MM.1S (cell line): ENCODE measurements around the gene ATG10.
"Not testable (repeated sequence)": the region's sequence is repeated elsewhere in the genome, so short reads cannot be mapped to it uniquely, and the experiment has no call there.

ENCODE experiments used
- DNase-seq: peaks from one replicate; pipeline ENCODE4 v3.0.0-alpha.2; 2015
- H2AFZ ChIP-seq: fragments of 300-600 bp; sonication (generic); 2 replicates; pipeline ENCODE4 v1.6.0; 2016; ENCODE audit warnings: antibody characterized with exemption, low read length
- H3F3A ChIP-seq: fragments of 300-600 bp; sonication (generic); 2 replicates; pipeline ENCODE4 v1.6.1; 2016; ENCODE audit warnings: mild to moderate bottlenecking, antibody characterized with exemption, low read length, moderate library complexity, mixed read lengths; ENCODE audit not compliant: insufficient read depth
- H3K27ac ChIP-seq: fragments of 300-600 bp; sonication (generic); 2 replicates; pipeline ENCODE4 v1.5.1; 2016; ENCODE audit warnings: mild to moderate bottlenecking, low read length
- H3K27me3 ChIP-seq: fragments of 300-600 bp; sonication (generic); replicated peaks from 2 replicates; pipeline ENCODE4 v1.6.0; 2016; ENCODE audit warnings: low read length; ENCODE audit not compliant: insufficient read depth
- H3K36me3 ChIP-seq: fragments of 300-600 bp; sonication (generic); replicated peaks from 2 replicates; pipeline ENCODE4 v1.6.1; 2016; ENCODE audit warnings: mild to moderate bottlenecking, low read length, mixed read lengths; ENCODE audit not compliant: insufficient read depth
- H3K4me1 ChIP-seq: fragments of 300-600 bp; sonication (generic); 2 replicates; pipeline ENCODE4 v1.6.1; 2016; ENCODE audit warnings: low read length, mixed read lengths
- H3K4me2 ChIP-seq: fragments of 300-600 bp; sonication (generic); 2 replicates; pipeline ENCODE4 v1.6.0; 2016; ENCODE audit warnings: low read depth, low read length
- H3K4me3 ChIP-seq: fragments of 300-600 bp; sonication (generic); 2 replicates; pipeline ENCODE4 v1.5.1; 2016; ENCODE audit warnings: low read length, mixed read lengths
- H3K79me2 ChIP-seq: fragments of 300-600 bp; sonication (generic); 2 replicates; pipeline ENCODE4 v1.6.1; 2016; ENCODE audit warnings: mixed run types, low read length, mixed read lengths
- H3K9ac ChIP-seq: fragments of 300-600 bp; sonication (generic); 2 replicates; pipeline ENCODE4 v1.6.1; 2016; ENCODE audit warnings: low read length, mixed read lengths
- H3K9me2 ChIP-seq: fragments of 300-600 bp; sonication (generic); replicated peaks from 2 replicates; pipeline ENCODE4 v1.6.1; 2016; ENCODE audit warnings: mild to moderate bottlenecking, low read length, mixed read lengths; ENCODE audit not compliant: insufficient read depth
- H3K9me3 ChIP-seq: fragments of 300-600 bp; sonication (generic); replicated peaks from 2 replicates; pipeline ENCODE4 v1.6.1; 2016; ENCODE audit warnings: mild to moderate bottlenecking, low read length, mixed read lengths; ENCODE audit not compliant: insufficient read depth
- H4K20me1 ChIP-seq: fragments of 300-600 bp; sonication (generic); 2 replicates; pipeline ENCODE4 v1.6.1; 2016; ENCODE audit warnings: mild to moderate bottlenecking, low read length, moderate library complexity, mixed read lengths; ENCODE audit not compliant: insufficient read depth
- EZH2 ChIP-seq: fragments of 300-600 bp; sonication (generic); optimal IDR thresholded peaks from 2 replicates; pipeline ENCODE3; 2017; ENCODE audit warnings: low read depth, mild to moderate bottlenecking, antibody characterized with exemption, low read length, mixed read lengths
- EZH2phosphoT487 ChIP-seq: fragments of 300-600 bp; sonication (generic); IDR thresholded peaks from 2 replicates; pipeline ENCODE4 v1.6.1; 2018; ENCODE audit warnings: antibody characterized with exemption, low read length
- TF ChIP-seq, protein P1 (sequence below): fragments of 300-600 bp; sonication (generic); IDR thresholded peaks from 2 replicates; pipeline ENCODE4 v1.5.1; 2016; ENCODE audit warnings: antibody characterized with exemption, low read length, mixed read lengths

The ATG10 gene

DNA sequence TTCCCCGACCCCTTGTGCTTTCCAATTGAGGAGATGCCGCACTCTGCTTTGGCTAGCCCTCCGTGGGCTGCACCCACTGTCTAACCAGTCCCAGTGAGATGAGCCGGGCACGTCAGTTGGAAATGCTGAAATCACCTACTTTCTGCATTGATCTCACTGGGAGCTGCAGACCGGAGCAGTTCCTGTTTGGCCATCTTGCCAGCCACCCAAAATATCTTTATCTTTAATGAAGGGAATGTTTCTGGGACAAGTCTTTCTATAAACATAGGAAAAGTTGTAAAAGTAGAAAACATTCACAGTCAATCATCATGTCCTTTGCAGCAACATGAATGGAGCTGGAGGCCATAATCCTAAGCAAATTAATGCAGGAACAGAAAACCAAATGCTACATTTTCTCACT lies 158.8 kb downstream of the ATG10 start:
- Histone ChIP-seq H3K27ac (no peak overlapping the region), H3K36me3 (no peaks in the 10 kb centered on the region), H3K79me2 (no peaks in the 10 kb centered on the region), H3K4me3 (no peak overlapping the region), H4K20me1 (no peaks in the 10 kb centered on the region), H3K4me1 (no peaks in the 10 kb centered on the region), H3K27me3 (no peaks in the 10 kb centered on the region), H3K4me2 (no peak overlapping the region), H3K9me2 (no peaks in the 10 kb centered on the region), H2AFZ (no peak overlapping the region), H3F3A (no peaks in the 10 kb centered on the region), H3K9me3 (no peaks in the 10 kb centered on the region), H3K9ac (no peak overlapping the region)
- TF ChIP-seq EZH2 (no peak), EZH2phosphoT487 (no peak)
- DNase-seq: no peak

DNA sequence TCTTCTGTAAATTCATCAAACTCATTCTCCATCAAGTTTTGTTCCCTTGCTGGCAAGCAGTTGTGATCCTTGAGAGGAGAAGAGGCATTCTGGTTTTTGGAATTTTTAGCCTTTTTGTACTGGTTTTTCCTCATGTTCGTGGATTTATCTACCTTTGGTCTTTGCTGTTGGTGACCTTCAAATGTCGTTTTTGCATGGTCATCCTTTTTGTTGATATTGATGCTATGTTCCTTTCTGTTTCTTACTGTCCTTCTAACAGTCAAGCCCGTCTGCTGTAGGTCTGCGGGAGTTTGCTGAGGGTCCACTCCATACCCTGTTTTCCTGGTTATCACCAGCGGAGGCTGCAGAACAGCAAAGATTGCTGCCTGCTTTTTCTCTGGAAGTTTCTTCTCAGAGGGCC lies 165.4 kb downstream of the ATG10 start:
- Histone ChIP-seq H3F3A (no peaks in the 10 kb centered on the region), H3K36me3 (no peaks in the 10 kb centered on the region), H3K4me1 (no peaks in the 10 kb centered on the region), H3K9ac (no peak overlapping the region), H3K4me2 (no peak overlapping the region), H3K27me3 (no peaks in the 10 kb centered on the region), H3K9me3 (no peaks in the 10 kb centered on the region), H4K20me1 (no peaks in the 10 kb centered on the region), H3K9me2 (no peaks in the 10 kb centered on the region), H3K27ac (no peak overlapping the region), H3K4me3 (no peak overlapping the region), H3K79me2 (no peaks in the 10 kb centered on the region), H2AFZ (no peak overlapping the region)
- TF ChIP-seq EZH2 (no peak), EZH2phosphoT487 (no peak)
- TF ChIP-seq, protein P1, sequence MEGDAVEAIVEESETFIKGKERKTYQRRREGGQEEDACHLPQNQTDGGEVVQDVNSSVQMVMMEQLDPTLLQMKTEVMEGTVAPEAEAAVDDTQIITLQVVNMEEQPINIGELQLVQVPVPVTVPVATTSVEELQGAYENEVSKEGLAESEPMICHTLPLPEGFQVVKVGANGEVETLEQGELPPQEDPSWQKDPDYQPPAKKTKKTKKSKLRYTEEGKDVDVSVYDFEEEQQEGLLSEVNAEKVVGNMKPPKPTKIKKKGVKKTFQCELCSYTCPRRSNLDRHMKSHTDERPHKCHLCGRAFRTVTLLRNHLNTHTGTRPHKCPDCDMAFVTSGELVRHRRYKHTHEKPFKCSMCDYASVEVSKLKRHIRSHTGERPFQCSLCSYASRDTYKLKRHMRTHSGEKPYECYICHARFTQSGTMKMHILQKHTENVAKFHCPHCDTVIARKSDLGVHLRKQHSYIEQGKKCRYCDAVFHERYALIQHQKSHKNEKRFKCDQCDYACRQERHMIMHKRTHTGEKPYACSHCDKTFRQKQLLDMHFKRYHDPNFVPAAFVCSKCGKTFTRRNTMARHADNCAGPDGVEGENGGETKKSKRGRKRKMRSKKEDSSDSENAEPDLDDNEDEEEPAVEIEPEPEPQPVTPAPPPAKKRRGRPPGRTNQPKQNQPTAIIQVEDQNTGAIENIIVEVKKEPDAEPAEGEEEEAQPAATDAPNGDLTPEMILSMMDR: no peak
- DNase-seq: no peak

- H3K27ac ChIP-seq, DNase-seq, H3K36me3 ChIP-seq, H3F3A ChIP-seq, H3K9me2 ChIP-seq, H3K4me3 ChIP-seq, H4K20me1 ChIP-seq, H3K9ac ChIP-seq, H3K27me3 ChIP-seq, H3K4me2 ChIP-seq, H3K79me2 ChIP-seq, H3K9me3 ChIP-seq, H2AFZ ChIP-seq, H3K4me1 ChIP-seq: not testable (repeated sequence)
Measured at GRCh38 chr5:82139837-82140236, 168.0 kb downstream of the ATG10 start.

DNA sequence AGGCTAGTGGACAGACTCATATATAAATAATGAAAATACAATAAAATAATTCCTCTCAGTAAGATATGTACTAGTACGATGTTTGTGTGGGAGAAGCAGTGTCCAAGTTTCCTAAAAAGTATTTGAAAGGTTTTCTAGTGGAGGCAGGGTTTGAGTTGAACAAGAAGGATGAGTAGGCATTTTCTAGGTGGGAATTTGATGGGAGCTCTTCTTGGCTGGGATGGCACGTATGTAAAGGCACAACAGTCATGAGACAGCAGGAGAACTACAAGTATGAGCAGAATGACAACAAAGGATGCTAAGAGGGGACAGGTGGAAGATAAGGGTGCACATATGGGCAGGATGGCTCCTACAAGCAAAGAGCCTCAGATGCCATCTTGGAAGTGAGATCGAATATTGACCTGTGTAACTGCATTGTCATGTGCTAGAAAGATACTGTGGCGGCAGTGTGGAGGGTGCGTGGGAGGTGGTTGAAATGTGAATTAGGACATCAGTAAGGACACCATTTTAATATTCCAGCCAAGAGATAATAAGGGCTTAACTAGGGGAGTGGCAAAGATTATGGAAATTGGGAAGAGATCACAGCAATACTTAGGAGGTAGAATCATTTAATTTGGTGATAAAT lies 170.5 kb downstream of the ATG10 start:
- Histone ChIP-seq H3K9me2 (no peaks in the 10 kb centered on the region), H2AFZ (no peak overlapping the region), H3K9ac (no peak overlapping the region), H3K4me2 (no peak overlapping the region), H3K36me3 (no peaks in the 10 kb centered on the region), H3K27me3 (no peaks in the 10 kb centered on the region), H3K9me3 (no peaks in the 10 kb centered on the region), H4K20me1 (no peaks in the 10 kb centered on the region), H3K27ac (no peak overlapping the region), H3K79me2 (no peaks in the 10 kb centered on the region), H3F3A (no peaks in the 10 kb centered on the region), H3K4me3 (no peak overlapping the region), H3K4me1 (no peaks in the 10 kb centered on the region)
- TF ChIP-seq, protein P1: no peak
- TF ChIP-seq EZH2phosphoT487: no peak
- no peak for TF ChIP-seq EZH2
- DNase-seq: no peak
